ENCODE measurements around the gene SLC4A4.

DNA sequence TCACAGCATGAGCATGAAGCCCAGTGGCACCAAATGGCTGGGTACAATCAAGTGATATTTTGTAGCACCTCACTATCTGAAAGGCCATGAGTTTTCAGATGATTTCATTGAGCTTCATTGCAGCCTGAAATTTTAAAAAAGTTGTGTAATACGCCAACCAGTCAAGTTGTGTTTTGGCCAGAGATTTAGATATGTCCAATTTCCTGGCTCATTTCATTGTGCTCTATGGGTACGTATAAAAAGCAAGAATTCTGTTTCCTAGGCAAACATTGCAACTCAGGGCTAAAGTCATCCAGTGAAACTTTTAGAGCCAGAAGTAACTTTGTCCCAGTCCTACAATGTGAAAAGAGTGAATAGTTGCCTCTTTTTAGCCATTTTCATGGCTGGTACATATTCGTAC lies 232.5 kb downstream of the SLC4A4 start:
- no peak for TF ChIP-seq JUN (IDR thresholded peaks at IDR 0.05; ENCODE audit: low read depth, low read length)
- no peak for TF ChIP-seq POLR2AphosphoS5 (IDR thresholded peaks at IDR 0.05; ENCODE audit: low read depth, low read length)
- TF ChIP-seq, protein P1, sequence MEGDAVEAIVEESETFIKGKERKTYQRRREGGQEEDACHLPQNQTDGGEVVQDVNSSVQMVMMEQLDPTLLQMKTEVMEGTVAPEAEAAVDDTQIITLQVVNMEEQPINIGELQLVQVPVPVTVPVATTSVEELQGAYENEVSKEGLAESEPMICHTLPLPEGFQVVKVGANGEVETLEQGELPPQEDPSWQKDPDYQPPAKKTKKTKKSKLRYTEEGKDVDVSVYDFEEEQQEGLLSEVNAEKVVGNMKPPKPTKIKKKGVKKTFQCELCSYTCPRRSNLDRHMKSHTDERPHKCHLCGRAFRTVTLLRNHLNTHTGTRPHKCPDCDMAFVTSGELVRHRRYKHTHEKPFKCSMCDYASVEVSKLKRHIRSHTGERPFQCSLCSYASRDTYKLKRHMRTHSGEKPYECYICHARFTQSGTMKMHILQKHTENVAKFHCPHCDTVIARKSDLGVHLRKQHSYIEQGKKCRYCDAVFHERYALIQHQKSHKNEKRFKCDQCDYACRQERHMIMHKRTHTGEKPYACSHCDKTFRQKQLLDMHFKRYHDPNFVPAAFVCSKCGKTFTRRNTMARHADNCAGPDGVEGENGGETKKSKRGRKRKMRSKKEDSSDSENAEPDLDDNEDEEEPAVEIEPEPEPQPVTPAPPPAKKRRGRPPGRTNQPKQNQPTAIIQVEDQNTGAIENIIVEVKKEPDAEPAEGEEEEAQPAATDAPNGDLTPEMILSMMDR (IDR thresholded peaks at IDR 0.05; ENCODE audit: control extremely low read depth in 1 of 3, insufficient read depth in 1 of 3, low read depth in 1 of 3, low read length in 3 of 3): no peak
- TF ChIP-seq ZNF274 (IDR thresholded peaks at IDR 0.05; ENCODE audit: borderline replicate concordance, extremely low read depth, low read length): no peak
- TF ChIP-seq JUND (IDR thresholded peaks at IDR 0.05; ENCODE audit: low read length): no peak
- no peak for TF ChIP-seq SRF (IDR thresholded peaks at IDR 0.05; ENCODE audit: low read depth, low read length)
- no peak for TF ChIP-seq POLR2A (IDR thresholded peaks at IDR 0.05; ENCODE audit: control extremely low read depth in 1 of 2, low read depth in 2 of 2, low read length in 2 of 2)
- no peak for TF ChIP-seq ASH2L (IDR thresholded peaks at IDR 0.05; ENCODE audit: low read length)
- TF ChIP-seq, protein P2, sequence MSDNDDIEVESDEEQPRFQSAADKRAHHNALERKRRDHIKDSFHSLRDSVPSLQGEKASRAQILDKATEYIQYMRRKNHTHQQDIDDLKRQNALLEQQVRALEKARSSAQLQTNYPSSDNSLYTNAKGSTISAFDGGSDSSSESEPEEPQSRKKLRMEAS (IDR thresholded peaks at IDR 0.05): no peak
- no peak for TF ChIP-seq CREB1 (IDR thresholded peaks at IDR 0.05)

Data from H1 (cell line).